ENCODE data around the gene BCAS3. TPM values are rescaled to one million over a fixed set of nuclear protein-coding genes. Genes with fewer than 3 reads are reported as not detected.

Gene BCAS3
- total RNA-seq, 1 experiment from 2014 or later: 26.3 TPM

GRCh38 chr17:61335845-61336655 lies 658.4 kb downstream of the BCAS3 start:
- ChIA-PET POLR2A (interaction anchor here (1.5 kb wide), 1 partner anchor 12 kb away, joined by 3 read pairs; no protein-coding TSS in a partner anchor), CTCF (no interaction called here), RAD21 (ENCODE audit: low non-redundant PET in 1 of 2, low total read pairs in 2 of 2, uncharacterized antibody in 2 of 2, unreplicated experiment in 2 of 2) (no interaction called here)
- BruUV-seq (replicated peaks): no TSS peak
- H3K4me1 ChIP-seq (ENCODE audit: control insufficient read depth in 1 of 2, insufficient read depth in 2 of 2, low read length in 2 of 2): peaks cover 41 to 47% of the 10 kb centered on the region in 2 experiments
- H3K9me3 ChIP-seq (ENCODE audit: control insufficient read depth in 1 of 2, insufficient read depth in 1 of 2, low read depth in 1 of 2, low read length in 2 of 2): no peaks in the 10 kb centered on the region
- H3K27ac ChIP-seq (ENCODE audit: low read depth, low read length): no peak overlapping the region
- no peaks in the 10 kb centered on the region for H3K9me2 ChIP-seq (ENCODE audit: insufficient read depth)
- peaks cover 56% of the 10 kb centered on the region for H3K27me3 ChIP-seq (ENCODE audit: insufficient read depth, low read length)
- no peak overlapping the region; the same call in 1 of the 2 replicates for H3K4me2 ChIP-seq (ENCODE audit: low read length)
- H3K79me2 ChIP-seq (ENCODE audit: insufficient read depth, low read length): no peaks in the 10 kb centered on the region
- no peak overlapping the region for H3K4me3 ChIP-seq (replicated peaks in 1 of 2; ENCODE audit: low read depth in 1 of 2, low read length in 2 of 2)
- ATAC-seq (no peak), DNase-seq (ENCODE audit: low read depth, low spot score) (no peak)
- no peaks in the 10 kb centered on the region for H3K36me3 ChIP-seq (ENCODE audit: control insufficient read depth in 1 of 2, insufficient read depth in 2 of 2, low read length in 2 of 2)
- no peak for TF ChIP-seq ZFX (IDR thresholded peaks at IDR 0.05)
- TF ChIP-seq ZBTB33 (IDR thresholded peaks at IDR 0.05; ENCODE audit: extremely low read depth, insufficient replicate concordance, low read length): no peak
- no peak for TF ChIP-seq RAD21 (IDR thresholded peaks at IDR 0.05; ENCODE audit: low read depth)
- TF ChIP-seq CEBPB (IDR thresholded peaks at IDR 0.05; ENCODE audit: low read depth): no peak
- no peak for TF ChIP-seq ATF3 (IDR thresholded peaks at IDR 0.05)
- TF ChIP-seq CTCF (IDR thresholded peaks at IDR 0.05 in 2 of 3, conservative IDR thresholded peaks at IDR 0.05 in 1 of 3; ENCODE audit: borderline replicate concordance in 1 of 3, insufficient read depth in 1 of 3, low read depth in 2 of 3, low read length in 2 of 3): no peak
- no peak for TF ChIP-seq EZH2 (IDR thresholded peaks at IDR 0.05)
- no peak for TF ChIP-seq POLR2A (IDR thresholded peaks at IDR 0.05; ENCODE audit: borderline replicate concordance, extremely low read depth, insufficient read depth, insufficient read length)
- no peak for TF ChIP-seq FOSL1 (IDR thresholded peaks at IDR 0.05; ENCODE audit: low read depth)
- TF ChIP-seq ZNF274 (IDR thresholded peaks at IDR 0.05; ENCODE audit: low read depth, low read length): no peak
- TF ChIP-seq POLR2AphosphoS5 (IDR thresholded peaks at IDR 0.05; ENCODE audit: low read depth, low read length): no peak
- no peak for TF ChIP-seq SP1 (IDR thresholded peaks at IDR 0.05; ENCODE audit: low read depth)
- TF ChIP-seq EGR1 (IDR thresholded peaks at IDR 0.05; ENCODE audit: low read depth): no peak
- TF ChIP-seq SIN3A (IDR thresholded peaks at IDR 0.05; ENCODE audit: low read depth): no peak
- no peak for TF ChIP-seq YY1 (IDR thresholded peaks at IDR 0.05; ENCODE audit: extremely low read depth, insufficient replicate concordance, low read depth, low read length)
- no peak for TF ChIP-seq EZH2phosphoT487 (IDR thresholded peaks at IDR 0.05; ENCODE audit: borderline replicate concordance)
- TF ChIP-seq MAX (IDR thresholded peaks at IDR 0.05): no peak
- TF ChIP-seq REST (IDR thresholded peaks at IDR 0.05; ENCODE audit: low read depth): no peak
- no peak for TF ChIP-seq JUND (IDR thresholded peaks at IDR 0.05)
- TF ChIP-seq CBX3 (IDR thresholded peaks at IDR 0.05; ENCODE audit: low read depth): no peak
- no peaks in the 10 kb centered on the region for H4K20me1 ChIP-seq (ENCODE audit: insufficient read depth)
- intact Hi-C loops (cut with micrococcal nuclease): no loop called here
- H2AFZ ChIP-seq (ENCODE audit: low read depth, low read length, poor library complexity, severe bottlenecking): no peak overlapping the region
- no peak overlapping the region for H3K9ac ChIP-seq (ENCODE audit: low read length)

Data from HCT116 (cell line).